Transverse colon (tissue), 4 donors: ENCODE results near the gene SCN1A. TPM values are rescaled to one million over a fixed set of nuclear protein-coding genes. Genes with fewer than 3 reads are reported as not detected.

Source experiments
- DNase-seq: peaks from one replicate; pipeline ENCODE4 v3.0.0-alpha.2; 2019
- H3K27ac ChIP-seq, 4 donors: fragments of 200-600 bp; sonication (generic); 2 replicates each; pipeline ENCODE4 v1.5.1; 2016 to 2018; ENCODE audit warnings: inconsistent platforms in 4 of 4
- H3K27me3 ChIP-seq: fragments of 200-600 bp; sonication (generic); 2 replicates; pipeline ENCODE4 v1.5.1; 2017; ENCODE audit warnings: inconsistent platforms
- H3K36me3 ChIP-seq, 4 donors: fragments of 200-600 bp; sonication (generic); 2 replicates each; pipeline ENCODE4 v1.5.1; 2017 to 2019; ENCODE audit warnings: inconsistent platforms in 4 of 4
- H3K4me1 ChIP-seq, 4 donors: fragments of 200-600 bp; sonication (generic); 2 replicates each; pipeline ENCODE4 v1.5.1; 2017 to 2020; ENCODE audit warnings: inconsistent platforms in 4 of 4
- H3K4me3 ChIP-seq, 4 donors: fragments of 200-600 bp; sonication (generic); 1 replicate in 1 of 4; 2 replicates in 3 of 4; pipeline versions ENCODE4 v1.5.1 to v1.6.1; 2017 to 2019; ENCODE audit warnings: inconsistent platforms in 4 of 4
- H3K9me3 ChIP-seq, 2 donors: fragments of 200-600 bp; sonication (generic); 2 replicates each; pipeline ENCODE4 v1.5.1; 2017 to 2019; ENCODE audit warnings: inconsistent platforms in 2 of 2
- CTCF ChIP-seq, 5 experiments: fragments of 200-600 bp in 3 of 5; fragments of 450-650 bp in 2 of 5; sonication (generic) in 3 of 5; IDR thresholded peaks; 1 replicate in 2 of 5; 2 replicates in 3 of 5; pipeline ENCODE4 v1.5.1; 2016 to 2017; ENCODE audit warnings: antibody characterized with exemption in 5 of 5, inconsistent platforms in 3 of 5, mild to moderate bottlenecking in 2 of 5, moderate library complexity in 1 of 5
- EP300 ChIP-seq: sonication (generic); formaldehyde crosslinking; IDR thresholded peaks from one replicate; pipeline ENCODE4 v1.6.1; 2017; ENCODE audit warnings: antibody characterized with exemption, low read depth
- POLR2A ChIP-seq: fragments of 450-650 bp; IDR thresholded peaks from one replicate; pipeline ENCODE4 v1.6.1; 2016; ENCODE audit warnings: antibody characterized with exemption, mild to moderate bottlenecking, moderate library complexity
- POLR2AphosphoS5 ChIP-seq, 3 donors: sonication (generic); formaldehyde crosslinking; IDR thresholded peaks; one replicate each; pipeline ENCODE4 v1.6.1; 2016; ENCODE audit warnings: antibody characterized with exemption in 3 of 3
- WGBS, 2 donors: methylation state at CpG; one replicate each; pipeline ENCODE4 v1.1.5; 2018; ENCODE audit warnings: low coverage in 1 of 2; 5-methylcytosine and 5-hydroxymethylcytosine counted together
- in situ Hi-C, 4 donors: fragments of 200-750 bp; cut with MboI; loops; one replicate each; pipeline versions ENCODE4 v1.15.0 to v1.15.1; 2017; ENCODE audit warnings: low sequenced_read_pairs in 3 of 4, low pct_ligation_motif_present in 1 of 4, low pct_unique_long_range_greater_than_20kb in 1 of 4
- intact Hi-C: fragments of 100-400 bp; cut with DNase I; formaldehyde crosslinking; loops from one replicate; pipeline ENCODE4 v1.15.1; 2023; ENCODE audit warnings: low total_unique reads
- total RNA-seq, 4 donors: library from RNA; depleted of rRNA; stranded (reverse); fragments of >200 nt; gene quantifications; one replicate each; pipeline ENCODE4 v1.1.0, GENCODE V29; 2016

The SCN1A gene
- total RNA-seq, 4 donors from 2014 or later, result not detected

DNA sequence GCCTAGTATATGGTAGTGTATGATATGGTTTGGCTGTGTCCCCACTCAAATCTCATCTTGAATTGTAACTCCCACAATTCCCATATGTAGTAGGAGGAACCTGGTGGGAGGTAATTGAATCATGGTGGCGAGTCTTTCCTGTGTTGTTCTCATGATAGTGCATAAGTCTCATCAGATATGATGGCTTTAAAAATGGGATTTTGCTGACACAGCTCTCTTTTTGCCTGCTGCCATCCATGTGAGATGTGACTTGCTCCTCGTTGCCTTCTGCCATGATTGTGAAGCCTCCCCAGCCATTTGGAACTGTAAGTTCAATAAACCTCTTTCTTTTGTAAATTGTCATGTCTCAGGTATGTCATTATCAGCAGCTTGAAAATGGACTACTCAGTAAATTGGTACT is 9.5 kb upstream of the SCN1A start:
- H3K9me3 ChIP-seq, result no peaks in the 10 kb centered on the region
- no peak overlapping the region for H3K4me3 ChIP-seq
- DNase-seq, result no peak
- H3K27ac ChIP-seq, result no peak overlapping the region
- in situ Hi-C loops (no loop called here), intact Hi-C loops (no loop called here)
- H3K4me1 ChIP-seq, result no peaks in the 10 kb centered on the region
- TF ChIP-seq EP300 (no peak), CTCF (IDR thresholded peaks at IDR 0.05) (no peak), POLR2AphosphoS5 (IDR thresholded peaks at IDR 0.05) (no peak), POLR2A (no peak)
- no peaks in the 10 kb centered on the region for H3K36me3 ChIP-seq
- no peaks in the 10 kb centered on the region for H3K27me3 ChIP-seq
- WGBS, 2 donors, result 60 to 77% methylated on average over 1 to 2 of the region's 2 CpGs

- DNase-seq, result no peak
- TF ChIP-seq POLR2A (no peak), EP300 (no peak), CTCF (IDR thresholded peaks at IDR 0.05) (no peak), POLR2AphosphoS5 (IDR thresholded peaks at IDR 0.05) (no peak)
- no peaks in the 10 kb centered on the region for H3K4me1 ChIP-seq
- intact Hi-C loops, result no loop called here
- H3K27ac ChIP-seq, result no peak overlapping the region
- H3K9me3 ChIP-seq, result no peaks in the 10 kb centered on the region
- H3K27me3 ChIP-seq, result no peaks in the 10 kb centered on the region
- WGBS, 2 donors, result 83% methylated on average over 2 of the region's 2 CpGs; no CpG with 5 or more reads in 1 of the 2 donors
- H3K4me3 ChIP-seq, result no peak overlapping the region
- H3K36me3 ChIP-seq, result no peaks in the 10 kb centered on the region
- in situ Hi-C loops, result no loop called here
Measured at GRCh38 chr2:166135849-166136258, 8.0 kb upstream of the SCN1A start.

GRCh38 chr2:166135152-166135848 is 7.5 kb upstream of the SCN1A start:
- Histone ChIP-seq H3K4me3 (no peak overlapping the region), H3K27me3 (no peaks in the 10 kb centered on the region), H3K36me3 (no peaks in the 10 kb centered on the region), H3K4me1 (no peaks in the 10 kb centered on the region), H3K9me3 (no peaks in the 10 kb centered on the region), H3K27ac (no peak overlapping the region)
- TF ChIP-seq POLR2AphosphoS5 (IDR thresholded peaks at IDR 0.05), result no peak
- TF ChIP-seq POLR2A, result no peak
- TF ChIP-seq CTCF (IDR thresholded peaks at IDR 0.05), result no peak
- TF ChIP-seq EP300, result no peak
- intact Hi-C loops (no loop called here), in situ Hi-C loops (no loop called here)
- 72 to 78% methylated on average over 4 to 5 of the region's 6 CpGs for WGBS, 2 donors
- no peak for DNase-seq

DNA sequence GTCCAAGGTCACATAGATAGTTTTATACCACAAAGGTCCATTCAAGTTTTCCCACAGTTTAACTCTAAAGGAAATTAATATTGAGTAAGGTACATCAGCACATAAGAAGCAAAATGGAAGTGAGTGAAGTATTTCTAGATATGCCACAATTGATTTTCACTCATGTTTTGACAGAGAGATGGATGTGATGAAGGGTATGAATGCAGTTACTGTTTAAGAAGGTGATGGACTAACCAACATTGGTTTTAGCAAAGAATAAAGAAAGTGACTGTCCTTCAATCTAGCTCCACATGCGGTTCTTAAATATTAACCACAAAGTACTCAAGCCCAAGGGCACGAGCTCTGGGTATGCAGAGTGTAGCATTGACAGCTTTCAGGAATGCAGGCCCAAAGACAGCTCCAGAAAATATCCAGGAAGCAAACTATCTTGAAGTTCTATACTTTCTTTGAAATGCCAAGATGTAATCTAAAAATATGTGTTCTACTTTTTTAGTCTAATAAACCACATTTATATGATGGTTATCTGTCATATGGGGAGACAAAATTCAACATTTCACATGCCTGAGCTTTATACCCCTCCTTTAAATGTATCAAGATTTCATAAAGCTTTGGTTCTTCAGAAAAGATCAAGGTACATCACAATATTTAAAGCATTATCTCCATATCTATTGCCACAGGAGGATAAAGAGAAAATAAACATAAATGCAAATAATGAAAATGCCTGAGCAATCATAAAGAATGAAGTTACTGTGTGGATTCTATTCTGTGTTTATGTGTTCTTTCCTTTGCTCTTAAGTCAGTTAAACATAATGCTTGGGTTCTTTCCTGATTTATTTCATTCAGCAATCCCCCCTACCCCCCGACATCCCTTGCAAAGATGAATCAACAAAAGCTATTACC is 6.7 kb upstream of the SCN1A start:
- Histone ChIP-seq H3K9me3 (no peaks in the 10 kb centered on the region), H3K36me3 (no peaks in the 10 kb centered on the region), H3K4me3 (no peak overlapping the region), H3K27ac (no peak overlapping the region), H3K4me1 (no peaks in the 10 kb centered on the region), H3K27me3 (no peaks in the 10 kb centered on the region)
- intact Hi-C loops, result no loop called here
- TF ChIP-seq CTCF (IDR thresholded peaks at IDR 0.05) (no peak), POLR2A (no peak), EP300 (no peak), POLR2AphosphoS5 (IDR thresholded peaks at IDR 0.05) (no peak)
- in situ Hi-C loops, result no loop called here
- no peak for DNase-seq
- 50 to 55% methylated on average over 3 of the region's 3 CpGs for WGBS, 2 donors
